Endothelial cell (in vitro differentiated cells): ENCODE results near the gene POPDC3. TPM values are rescaled to one million over a fixed set of nuclear protein-coding genes. Genes with fewer than 3 reads are reported as not detected.
A peak's percentile ranks its signal among the peaks of the same experiment; 100 is the strongest.
"Not testable (repeated sequence)": the region's sequence is repeated elsewhere in the genome, so short reads cannot be mapped to it uniquely, and the experiment has no call there.

Source experiments
- DNase-seq: peaks from one replicate; pipeline ENCODE4 v3.0.0; 2021; ENCODE audit warnings: low spot score
- H3K27ac Mint-ChIP-seq: one replicate; pipeline ENCODE4 v1.8.0; 2021; ENCODE audit warnings: mixed read lengths, inconsistent platforms; ENCODE audit not compliant: unreplicated experiment
- H3K27me3 Mint-ChIP-seq: one replicate; pipeline ENCODE4 v1.8.0; 2021; ENCODE audit warnings: mild to moderate bottlenecking, moderate library complexity, mixed read lengths, inconsistent platforms; ENCODE audit not compliant: unreplicated experiment
- H3K36me3 Mint-ChIP-seq: one replicate; pipeline ENCODE4 v1.8.0; 2021; ENCODE audit warnings: mild to moderate bottlenecking, low read depth, mixed read lengths, inconsistent platforms; ENCODE audit not compliant: unreplicated experiment
- H3K4me1 Mint-ChIP-seq: one replicate; pipeline ENCODE4 v1.8.0; 2021; ENCODE audit warnings: mild to moderate bottlenecking, mixed read lengths, inconsistent platforms; ENCODE audit not compliant: unreplicated experiment
- H3K4me3 Mint-ChIP-seq: one replicate; pipeline ENCODE4 v1.8.0; 2021; ENCODE audit warnings: mild to moderate bottlenecking, mixed read lengths, inconsistent platforms; ENCODE audit not compliant: unreplicated experiment
- H3K9me3 Mint-ChIP-seq: one replicate; pipeline ENCODE4 v1.8.0; 2021; ENCODE audit warnings: mixed read lengths, inconsistent platforms; ENCODE audit not compliant: unreplicated experiment
- CTCF ChIP-seq: fragments of 200-600 bp; sonication (generic); IDR thresholded peaks from one replicate; pipeline ENCODE4 v1.5.0; 2021; ENCODE audit warnings: antibody characterized with exemption; ENCODE audit not compliant: unreplicated experiment
- total RNA-seq: library from RNA; stranded (reverse); fragmentation: NEBNext Ultra II Directional; extraction: Animal tissue kit (Norgen Biotek cat#: 25700); gene quantifications from one replicate; pipeline ENCODE4 v1.2.1, GENCODE V29; 2021; ENCODE audit not compliant: unreplicated experiment

POPDC3 gene
- total RNA-seq, 1 donor from 2014 or later, result 5.2 TPM

GRCh38 chr6:105181981-105182515, 2.2 kb upstream of the POPDC3 start:
- no peak for TF ChIP-seq CTCF
- no peak overlapping the region for H3K4me3 Mint-ChIP-seq
- H3K27me3 Mint-ChIP-seq, result peaks cover 1% of the 10 kb centered on the region
- H3K36me3 Mint-ChIP-seq, result no peaks in the 10 kb centered on the region
- peaks cover 9% of the 10 kb centered on the region for H3K4me1 Mint-ChIP-seq
- H3K27ac Mint-ChIP-seq, result no peak overlapping the region
- no peaks in the 10 kb centered on the region for H3K9me3 Mint-ChIP-seq
- no peak for DNase-seq

GRCh38 chr6:105178636-105179035, 1.2 kb downstream of the POPDC3 start:
- Mint-ChIP-seq H3K27ac (no peak overlapping the region), H3K36me3 (no peaks in the 10 kb centered on the region), H3K4me3 (peak overlapping the region; percentile 62), H3K27me3 (peaks cover 1% of the 10 kb centered on the region), H3K4me1 (peaks cover 9% of the 10 kb centered on the region), H3K9me3 (no peaks in the 10 kb centered on the region)
- TF ChIP-seq CTCF, result no peak
- no peak for DNase-seq

- H3K36me3 Mint-ChIP-seq, result no peaks in the 10 kb centered on the region
- DNase-seq, result no peak
- peaks cover 9% of the 10 kb centered on the region for H3K4me1 Mint-ChIP-seq
- no peak overlapping the region for H3K4me3 Mint-ChIP-seq
- H3K9me3 Mint-ChIP-seq, result no peaks in the 10 kb centered on the region
- peaks cover 1% of the 10 kb centered on the region for H3K27me3 Mint-ChIP-seq
- TF ChIP-seq CTCF, result no peak
- no peak overlapping the region for H3K27ac Mint-ChIP-seq
Measured at GRCh38 chr6:105178110-105178509, 1.7 kb downstream of the POPDC3 start.

- no peak for DNase-seq
- peaks cover 1% of the 10 kb centered on the region for H3K27me3 Mint-ChIP-seq
- H3K4me1 Mint-ChIP-seq, result peaks cover 7% of the 10 kb centered on the region
- H3K9me3 Mint-ChIP-seq, result no peaks in the 10 kb centered on the region
- H3K27ac Mint-ChIP-seq, result no peak overlapping the region
- TF ChIP-seq CTCF, result no peak
- H3K4me3 Mint-ChIP-seq, result no peak overlapping the region
- H3K36me3 Mint-ChIP-seq, result no peaks in the 10 kb centered on the region
Measured at GRCh38 chr6:105177556-105177955, 2.3 kb downstream of the POPDC3 start.

GRCh38 chr6:105174512-105174911, 5.3 kb downstream of the POPDC3 start:
- H3K4me3 Mint-ChIP-seq, result no peak overlapping the region
- no peak for TF ChIP-seq CTCF
- H3K9me3 Mint-ChIP-seq, result no peaks in the 10 kb centered on the region
- no peak overlapping the region for H3K27ac Mint-ChIP-seq
- H3K27me3 Mint-ChIP-seq, result peaks cover 2% of the 10 kb centered on the region
- DNase-seq, result no peak
- H3K4me1 Mint-ChIP-seq, result peaks cover 10% of the 10 kb centered on the region
- H3K36me3 Mint-ChIP-seq, result no peaks in the 10 kb centered on the region

GRCh38 chr6:105172515-105172914, 7.3 kb downstream of the POPDC3 start:
- not testable (repeated sequence) for H3K4me3 Mint-ChIP-seq, H3K9me3 Mint-ChIP-seq, H3K27me3 Mint-ChIP-seq, DNase-seq, H3K27ac Mint-ChIP-seq, H3K4me1 Mint-ChIP-seq, H3K36me3 Mint-ChIP-seq
